Panc1 (cell line): Measurements from ENCODE around the gene OLIG1.

Experiments
- CTCF ChIP-seq: fragments of 450-650 bp; IDR thresholded peaks from 2 replicates; pipeline ENCODE4 v1.5.1; 2017; ENCODE audit warnings: mild to moderate bottlenecking
- POLR2AphosphoS5 ChIP-seq: IDR thresholded peaks from 2 replicates; pipeline ENCODE4 v1.6.1; 2012; ENCODE audit warnings: mild to moderate bottlenecking, low read depth, low read length, moderate library complexity
- REST ChIP-seq, 2 experiments: IDR thresholded peaks; 2 replicates each; pipeline ENCODE4 v1.6.1; 2011 to 2012; ENCODE audit warnings: low read depth in 2 of 2, control low read depth in 1 of 2, low read length in 1 of 2, mild to moderate bottlenecking in 1 of 2, moderate library complexity in 1 of 2; ENCODE audit not compliant: insufficient read depth in 1 of 2
- SIN3A ChIP-seq: IDR thresholded peaks from 2 replicates; pipeline ENCODE4 v1.6.1; 2012; ENCODE audit warnings: low read depth, mild to moderate bottlenecking, low read length, moderate library complexity, borderline replicate concordance; ENCODE audit not compliant: insufficient read depth
- TCF7L2 ChIP-seq: IDR thresholded peaks from 2 replicates; pipeline ENCODE4 v1.6.1; 2011; ENCODE audit warnings: mild to moderate bottlenecking, low read depth, low read length, inconsistent platforms

GRCh38 chr21:33051925-33052324 lies 18.0 kb upstream of the OLIG1 start:
- TF ChIP-seq CTCF (no peak), REST (IDR thresholded peaks at IDR 0.05; ENCODE audit: insufficient read depth in 1 of 2, low read depth in 2 of 2, low read length in 1 of 2) (no peak), SIN3A (no peak), POLR2AphosphoS5 (no peak), TCF7L2 (no peak)
